Measurements from ENCODE around the gene SLC16A6.
"Not testable (repeated sequence)": the region's sequence is repeated elsewhere in the genome, so short reads cannot be mapped to it uniquely, and the experiment has no call there.

The SLC16A6 gene, protein sequence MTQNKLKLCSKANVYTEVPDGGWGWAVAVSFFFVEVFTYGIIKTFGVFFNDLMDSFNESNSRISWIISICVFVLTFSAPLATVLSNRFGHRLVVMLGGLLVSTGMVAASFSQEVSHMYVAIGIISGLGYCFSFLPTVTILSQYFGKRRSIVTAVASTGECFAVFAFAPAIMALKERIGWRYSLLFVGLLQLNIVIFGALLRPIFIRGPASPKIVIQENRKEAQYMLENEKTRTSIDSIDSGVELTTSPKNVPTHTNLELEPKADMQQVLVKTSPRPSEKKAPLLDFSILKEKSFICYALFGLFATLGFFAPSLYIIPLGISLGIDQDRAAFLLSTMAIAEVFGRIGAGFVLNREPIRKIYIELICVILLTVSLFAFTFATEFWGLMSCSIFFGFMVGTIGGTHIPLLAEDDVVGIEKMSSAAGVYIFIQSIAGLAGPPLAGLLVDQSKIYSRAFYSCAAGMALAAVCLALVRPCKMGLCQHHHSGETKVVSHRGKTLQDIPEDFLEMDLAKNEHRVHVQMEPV

GRCh38 chr17:68290955-68291835 is at the start of gene SLC16A6, which contains the start of gene ARSG:
Gene SLC16A6, minus strand, starts transcription at chr17:68291127. Its CDS starts 12,807 bp downstream, at chr17:68278320.
Gene ARSG, plus strand, starts transcription at chr17:68291495. Its CDS starts 15,999 bp downstream, at chr17:68307494.
- peak in 47 of 56 donors; percentile 27 to 82 (median 54) for DNase-seq

- no peak for DNase-seq
Observed at GRCh38 chr17:68334393-68334792, 43.5 kb upstream of the SLC16A6 start.

GRCh38 chr17:68331932-68332331 is 41.0 kb upstream of the SLC16A6 start:
- not testable (repeated sequence) for DNase-seq

DNA sequence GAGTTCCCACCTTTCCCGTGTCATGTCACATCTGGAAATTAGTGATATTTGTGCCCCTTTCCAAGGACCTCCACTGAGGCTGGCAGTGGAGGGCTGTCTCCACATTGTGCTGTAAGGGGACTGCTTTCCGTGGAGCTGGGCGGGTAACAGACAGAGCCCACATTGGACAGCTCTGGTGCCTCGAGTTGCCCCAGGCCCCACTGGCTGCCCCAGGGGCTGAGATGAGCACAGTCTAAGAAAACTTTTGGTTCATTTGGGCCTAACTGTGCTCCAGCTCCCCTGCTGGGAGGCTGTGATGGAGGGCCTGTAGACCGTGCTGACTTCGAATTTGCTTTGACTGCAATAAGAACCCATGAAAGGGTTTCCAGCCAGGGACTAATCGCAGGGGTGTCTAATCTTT is 38.4 kb upstream of the SLC16A6 start:
- no peak for DNase-seq

GRCh38 chr17:68328676-68329075 is 37.7 kb upstream of the SLC16A6 start:
- no peak for DNase-seq

DNA sequence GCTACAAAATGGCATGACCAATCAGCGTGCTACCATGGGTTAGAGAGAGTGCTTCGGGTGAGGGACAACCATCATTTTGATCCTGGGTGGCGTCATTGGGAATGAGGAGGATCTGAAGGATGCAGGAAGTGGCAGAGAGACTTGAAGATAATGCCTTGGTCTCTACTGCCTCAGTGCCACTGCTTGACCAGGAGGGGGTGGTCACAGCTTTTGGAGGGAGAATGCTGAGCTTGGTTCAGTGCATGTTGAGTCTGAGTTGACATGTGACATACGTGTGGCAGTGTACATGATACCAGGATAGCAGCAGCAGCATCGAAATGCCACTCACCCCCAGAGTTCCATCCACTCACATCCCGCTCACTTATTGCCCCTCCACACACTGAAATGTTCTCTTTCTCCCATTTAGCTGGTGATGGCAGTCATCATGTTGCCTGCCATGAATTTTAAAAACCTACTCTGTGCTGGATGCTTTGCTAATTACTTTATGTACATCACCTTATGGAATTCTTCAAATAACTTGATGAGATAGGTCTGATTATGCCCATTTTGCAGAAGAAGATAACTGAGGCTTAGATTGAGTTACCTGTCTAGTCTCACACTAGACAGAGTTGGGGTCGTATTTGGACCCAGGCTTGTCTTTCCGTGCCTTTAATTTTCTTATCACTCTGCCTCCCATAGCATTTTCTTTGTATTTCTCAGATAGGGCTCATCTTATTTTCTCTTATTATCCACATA is 37.1 kb upstream of the SLC16A6 start:
- DNase-seq: no peak

GRCh38 chr17:68326681-68327080 is 35.8 kb upstream of the SLC16A6 start:
- DNase-seq: no peak

DNA sequence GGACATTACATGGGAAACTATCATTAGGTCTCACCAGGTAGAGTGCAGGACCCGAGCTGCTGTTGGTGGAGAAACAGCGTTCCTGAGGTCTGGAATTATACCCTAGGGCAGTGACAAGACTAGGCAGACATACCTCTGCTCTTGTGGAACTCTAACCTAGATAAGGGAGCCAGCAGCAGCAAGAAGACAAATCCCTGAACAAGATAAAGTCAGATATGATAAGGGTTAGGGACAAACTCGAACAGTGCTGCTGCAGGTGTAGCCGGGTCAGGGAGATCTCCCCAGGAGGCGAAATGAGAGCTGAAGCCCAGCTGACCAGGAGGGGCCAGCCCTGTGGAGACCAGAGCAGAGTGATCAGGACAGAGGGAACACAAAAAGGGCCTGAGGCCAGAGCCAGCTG is 35.0 kb upstream of the SLC16A6 start:
- DNase-seq: no peak

DNA sequence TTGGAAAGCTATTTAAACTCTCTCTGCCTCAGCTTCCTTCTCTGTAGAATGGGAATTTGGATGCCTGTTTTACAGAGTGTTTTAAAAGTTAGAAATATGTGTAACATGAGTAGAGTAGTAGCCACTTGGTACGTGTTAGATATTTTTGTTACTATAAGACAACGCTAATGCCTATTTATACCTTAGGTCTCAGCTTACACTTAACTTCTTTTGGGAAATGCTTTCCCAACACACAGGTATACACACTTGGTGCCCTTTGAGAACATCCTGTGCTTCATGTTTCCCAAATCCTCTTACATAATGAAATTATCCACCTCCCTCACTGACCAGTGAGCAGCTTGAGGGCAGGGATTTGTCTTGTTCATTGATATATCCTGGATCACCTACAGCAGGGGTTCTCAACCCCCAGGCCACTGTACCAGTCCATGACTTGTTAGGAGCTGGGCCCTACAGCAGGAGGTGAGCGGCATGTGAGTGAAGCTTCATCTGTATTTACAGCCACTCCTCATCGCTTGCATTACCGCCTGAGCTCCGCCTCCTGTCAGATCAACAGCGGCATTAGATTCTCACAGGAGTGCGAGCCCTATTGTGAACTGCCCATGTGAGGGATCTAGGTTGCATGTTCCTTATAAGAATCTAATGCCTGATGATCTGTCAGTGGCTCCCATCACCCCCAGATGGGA is 33.9 kb upstream of the SLC16A6 start:
- DNase-seq: no peak

DNA sequence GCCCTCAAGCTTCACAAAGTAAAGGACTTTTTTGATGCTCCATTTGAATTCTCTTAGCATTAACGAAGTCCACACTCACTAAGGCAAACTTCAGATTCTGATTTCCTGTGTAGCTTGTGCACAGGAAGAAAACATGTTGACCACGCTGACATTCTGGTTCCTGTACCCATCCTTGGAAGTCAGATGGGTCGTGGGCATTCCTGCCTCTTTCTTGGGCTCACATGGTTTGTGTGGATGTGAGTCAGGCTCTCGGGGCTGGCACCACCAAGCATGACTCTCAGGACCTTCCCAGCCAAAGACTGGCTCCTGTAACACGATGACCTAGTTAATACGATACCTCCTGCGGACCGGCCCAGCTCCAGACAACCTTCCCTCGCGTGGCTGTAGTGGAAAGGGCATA is 33.2 kb upstream of the SLC16A6 start:
- no peak for DNase-seq

DNA sequence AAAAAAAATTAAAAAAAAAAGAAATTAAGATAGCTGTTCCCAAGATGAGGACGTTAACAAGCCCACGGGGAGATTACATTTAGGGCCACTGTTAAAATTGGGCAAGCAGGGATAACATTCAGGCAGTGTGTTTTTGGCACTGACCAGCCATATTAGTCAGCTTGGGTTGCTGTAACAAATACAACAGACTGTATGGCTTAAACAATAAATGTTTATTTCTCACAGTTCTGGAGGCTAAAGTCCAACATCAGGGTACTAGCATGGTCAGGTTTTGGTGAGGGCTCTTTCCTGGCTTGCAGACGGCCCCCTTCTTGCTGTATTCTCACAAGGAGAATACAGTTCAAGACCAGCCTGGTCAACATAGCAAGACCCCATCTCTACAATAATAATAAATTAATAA is 31.7 kb upstream of the SLC16A6 start:
- no peak for DNase-seq

- no peak for DNase-seq
Observed at GRCh38 chr17:68321556-68321954, 30.6 kb upstream of the SLC16A6 start.

- no peak for DNase-seq
Observed at GRCh38 chr17:68320943-68321555, 30.1 kb upstream of the SLC16A6 start.

GRCh38 chr17:68320311-68320865 is 29.5 kb upstream of the SLC16A6 start:
- DNase-seq: no peak

- DNase-seq: no peak
Observed at GRCh38 chr17:68319410-68320162, 28.7 kb upstream of the SLC16A6 start.

DNA sequence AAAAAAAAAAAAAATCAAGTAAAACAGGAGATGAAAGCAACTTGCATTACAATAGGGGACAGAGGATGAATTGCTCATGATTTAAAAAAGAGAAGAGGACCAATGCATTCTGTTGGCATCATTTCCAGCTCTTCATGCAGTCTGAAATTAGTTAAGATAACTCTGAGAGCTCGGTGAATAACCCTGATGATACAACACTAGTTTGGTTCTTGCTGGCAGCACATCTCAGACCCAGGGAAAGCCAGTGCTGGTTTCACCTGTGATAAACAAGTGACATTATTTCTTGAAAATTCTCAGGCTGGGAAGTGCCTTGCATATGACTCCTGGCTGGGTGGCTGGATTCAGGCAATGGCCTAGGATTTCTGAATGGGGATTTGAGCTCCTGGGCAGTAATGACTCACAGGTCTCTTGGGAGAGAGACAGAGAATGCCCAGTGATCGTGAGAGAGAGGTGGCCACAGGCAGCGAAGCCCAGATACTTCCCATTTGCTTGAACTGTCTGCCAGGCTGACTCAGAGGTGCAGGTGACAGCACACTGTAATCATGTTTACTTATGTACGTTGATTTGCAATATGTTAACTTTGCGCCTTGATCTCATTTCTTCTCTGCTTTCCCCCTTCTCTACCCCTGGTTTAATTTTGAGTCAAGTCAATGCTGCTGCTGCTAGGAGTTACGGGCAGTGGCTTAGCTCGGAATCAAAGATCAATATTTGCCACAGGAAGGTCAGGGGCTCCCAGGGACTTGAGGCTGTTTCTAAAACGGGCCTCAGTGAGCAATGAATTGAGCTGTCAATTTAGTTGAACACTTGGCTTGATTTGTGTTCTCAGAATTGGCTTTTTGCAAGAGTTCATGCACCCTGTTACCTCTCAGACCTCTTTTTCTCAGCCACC is 27.4 kb upstream of the SLC16A6 start:
- DNase-seq: no peak

DNA sequence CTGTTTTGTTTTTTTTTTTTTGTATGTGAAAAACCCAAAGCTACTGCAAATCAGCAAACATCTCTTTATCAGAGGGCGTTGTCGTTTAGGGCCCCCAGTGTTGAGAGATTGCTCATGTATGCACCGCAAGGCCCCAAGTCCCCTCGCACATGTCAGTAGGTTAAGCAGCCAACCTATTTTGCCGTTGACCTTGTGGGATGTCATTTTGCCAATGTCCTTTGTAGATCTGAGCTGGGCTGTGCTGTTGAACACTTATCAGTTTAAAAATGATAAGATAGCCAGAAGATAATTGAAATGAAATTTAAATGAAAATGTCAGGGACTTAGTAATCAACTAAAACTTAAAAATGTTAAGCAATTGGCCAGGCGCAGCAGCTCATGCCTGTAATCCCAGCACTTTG is 26.5 kb upstream of the SLC16A6 start:
- no peak for DNase-seq

DNA sequence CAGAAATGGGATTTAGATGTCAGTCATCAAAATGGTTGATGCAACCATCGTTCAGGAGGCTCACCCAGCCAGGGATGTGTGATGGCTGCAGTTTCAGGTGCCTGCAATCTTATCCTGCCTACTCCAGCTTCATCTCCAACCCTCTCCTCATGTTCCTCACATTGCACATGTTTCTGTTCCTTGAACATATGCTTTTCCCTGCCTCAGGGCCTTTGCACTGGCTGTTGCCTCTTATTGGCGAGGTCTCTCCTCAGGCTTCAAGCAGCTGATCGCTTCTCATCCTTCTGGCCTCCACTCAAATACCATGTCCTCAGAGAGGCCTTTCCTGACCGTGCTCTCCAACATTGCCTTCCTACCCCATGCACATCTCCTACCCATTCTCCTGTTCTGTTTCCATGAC is 25.0 kb upstream of the SLC16A6 start:
- no peak for DNase-seq
